OCI-LY1 (cell line): ENCODE data around the gene BCKDHB.

Source experiments
- H2AFZ ChIP-seq: fragments of 200-600 bp; sonication (generic), shearing (Covaris generic); 2 replicates; pipeline ENCODE4 v1.6.0; 2014; ENCODE audit warnings: antibody characterized with exemption, mild to moderate bottlenecking, low read length
- H3F3A ChIP-seq: fragments of 200-600 bp; sonication (generic), shearing (Covaris generic); 2 replicates; pipeline ENCODE4 v1.6.0; 2014; ENCODE audit warnings: mild to moderate bottlenecking, antibody characterized with exemption, low read length, moderate library complexity; ENCODE audit not compliant: insufficient read depth
- H3K27ac ChIP-seq: fragments of 200-600 bp; sonication (generic); 2 replicates; pipeline ENCODE4 v1.5.1; 2014; ENCODE audit warnings: low read length, mixed run types, mild to moderate bottlenecking, low read depth; ENCODE audit not compliant: poor library complexity, severe bottlenecking
- H3K27me3 ChIP-seq: fragments of 200-600 bp; sonication (generic); 2 replicates; pipeline ENCODE4 v1.6.0; 2014; ENCODE audit warnings: antibody characterized with exemption, mild to moderate bottlenecking, low read length, moderate library complexity; ENCODE audit not compliant: insufficient read depth
- H3K36me3 ChIP-seq: fragments of 200-600 bp; sonication (generic); 2 replicates; pipeline ENCODE4 v1.6.1; 2014; ENCODE audit warnings: mild to moderate bottlenecking, antibody characterized with exemption, low read length, moderate library complexity, mixed read lengths; ENCODE audit not compliant: insufficient read depth
- H3K4me1 ChIP-seq: fragments of 200-600 bp; sonication (generic); 2 replicates; pipeline ENCODE4 v1.5.1; 2014; ENCODE audit warnings: mild to moderate bottlenecking, low read length, moderate library complexity; ENCODE audit not compliant: insufficient read depth, severe bottlenecking
- H3K4me2 ChIP-seq: fragments of 200-600 bp; sonication (generic), shearing (Covaris generic); 2 replicates; pipeline ENCODE4 v1.6.1; 2014; ENCODE audit warnings: low read length
- H3K4me3 ChIP-seq: fragments of 200-600 bp; sonication (generic); 2 replicates; pipeline ENCODE4 v1.5.1; 2014; ENCODE audit warnings: low read length, low read depth, mild to moderate bottlenecking, mixed read lengths; ENCODE audit not compliant: poor library complexity, severe bottlenecking
- H3K79me2 ChIP-seq: fragments of 200-600 bp; shearing (Covaris generic); 2 replicates; pipeline ENCODE4 v1.6.1; 2016; ENCODE audit warnings: mixed run types, low read length, mixed read lengths; ENCODE audit not compliant: insufficient read depth
- H3K9ac ChIP-seq: fragments of 200-600 bp; sonication (generic), shearing (Covaris generic); 2 replicates; pipeline ENCODE4 v1.6.1; 2014; ENCODE audit warnings: mild to moderate bottlenecking, low read length, mixed read lengths
- H3K9me2 ChIP-seq: fragments of 200-600 bp; sonication (generic), shearing (Covaris generic); 2 replicates; pipeline ENCODE4 v1.6.1; 2014; ENCODE audit warnings: low read depth, mild to moderate bottlenecking, low read length, mixed read lengths
- H3K9me3 ChIP-seq: fragments of 200-600 bp; shearing (Covaris generic); 2 replicates; pipeline ENCODE4 v1.6.1; 2014; ENCODE audit warnings: low read length, mixed read lengths
- H4K20me1 ChIP-seq: fragments of 200-600 bp; sonication (generic), shearing (Covaris generic); 2 replicates; pipeline ENCODE4 v1.6.0; 2016; ENCODE audit warnings: mild to moderate bottlenecking, low read length; ENCODE audit not compliant: insufficient read depth
- EZH2 ChIP-seq: fragments of 200-600 bp; sonication (generic), shearing (Covaris generic); IDR thresholded peaks from 2 replicates; pipeline ENCODE4 v1.8.0; 2017; ENCODE audit warnings: borderline replicate concordance, mixed run types, mild to moderate bottlenecking, antibody characterized with exemption, low read length, moderate library complexity, mixed read lengths
- TF ChIP-seq, protein P1 (sequence below): fragments of 200-600 bp; sonication (generic), shearing (Covaris generic); IDR thresholded peaks from 2 replicates; pipeline ENCODE4 v1.5.1; 2017; ENCODE audit warnings: mild to moderate bottlenecking, antibody characterized with exemption, low read length, moderate library complexity, mixed read lengths

The BCKDHB gene

DNA sequence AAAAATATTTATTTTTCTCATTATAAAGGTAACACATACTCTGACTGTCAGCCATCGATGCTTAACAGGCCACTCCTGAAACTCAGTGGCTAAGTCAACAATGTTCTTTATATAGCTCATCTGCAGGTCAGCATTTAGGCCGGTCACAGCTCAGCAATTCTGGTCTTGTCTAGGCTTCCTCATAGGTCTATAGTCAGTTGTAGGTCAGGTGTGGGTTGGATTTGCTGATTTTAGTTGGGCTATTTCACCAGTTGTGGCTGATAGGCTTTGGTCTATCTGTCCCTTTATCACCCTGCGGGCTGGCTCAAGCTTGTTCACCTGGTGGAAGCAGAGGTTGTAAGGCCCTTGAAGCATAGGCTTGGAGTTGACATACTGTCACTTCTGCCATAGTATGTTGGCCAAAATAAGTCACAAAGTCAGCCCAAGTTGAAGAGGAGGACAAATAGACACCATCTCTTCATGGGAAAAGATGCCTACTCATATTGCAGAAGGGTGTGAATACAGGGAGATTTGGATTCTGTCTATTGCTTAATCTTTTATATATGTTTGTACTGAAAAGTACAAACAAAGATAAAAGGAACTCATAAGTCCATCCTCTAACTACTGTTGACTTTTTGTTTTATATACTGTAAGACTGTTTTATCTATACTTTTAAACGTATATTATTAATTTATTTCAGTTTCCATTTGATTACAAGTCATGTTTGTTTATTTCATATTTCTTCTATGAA, 75.0 kb downstream of the BCKDHB start:
- Histone ChIP-seq H3K9me3 (no peaks in the 10 kb centered on the region), H3K4me2 (no peak overlapping the region; the same call in 1 of the 2 replicates), H3K9ac (no peak overlapping the region), H3K9me2 (no peaks in the 10 kb centered on the region), H3K79me2 (no peaks in the 10 kb centered on the region), H3K4me3 (no peak overlapping the region), H3K27ac (peak overlapping the region; percentile 68), H3K36me3 (no peaks in the 10 kb centered on the region), H3F3A (no peaks in the 10 kb centered on the region), H2AFZ (no peak overlapping the region), H3K4me1 (peaks cover 15% of the 10 kb centered on the region), H4K20me1 (no peaks in the 10 kb centered on the region), H3K27me3 (no peaks in the 10 kb centered on the region)
- TF ChIP-seq, protein P1, sequence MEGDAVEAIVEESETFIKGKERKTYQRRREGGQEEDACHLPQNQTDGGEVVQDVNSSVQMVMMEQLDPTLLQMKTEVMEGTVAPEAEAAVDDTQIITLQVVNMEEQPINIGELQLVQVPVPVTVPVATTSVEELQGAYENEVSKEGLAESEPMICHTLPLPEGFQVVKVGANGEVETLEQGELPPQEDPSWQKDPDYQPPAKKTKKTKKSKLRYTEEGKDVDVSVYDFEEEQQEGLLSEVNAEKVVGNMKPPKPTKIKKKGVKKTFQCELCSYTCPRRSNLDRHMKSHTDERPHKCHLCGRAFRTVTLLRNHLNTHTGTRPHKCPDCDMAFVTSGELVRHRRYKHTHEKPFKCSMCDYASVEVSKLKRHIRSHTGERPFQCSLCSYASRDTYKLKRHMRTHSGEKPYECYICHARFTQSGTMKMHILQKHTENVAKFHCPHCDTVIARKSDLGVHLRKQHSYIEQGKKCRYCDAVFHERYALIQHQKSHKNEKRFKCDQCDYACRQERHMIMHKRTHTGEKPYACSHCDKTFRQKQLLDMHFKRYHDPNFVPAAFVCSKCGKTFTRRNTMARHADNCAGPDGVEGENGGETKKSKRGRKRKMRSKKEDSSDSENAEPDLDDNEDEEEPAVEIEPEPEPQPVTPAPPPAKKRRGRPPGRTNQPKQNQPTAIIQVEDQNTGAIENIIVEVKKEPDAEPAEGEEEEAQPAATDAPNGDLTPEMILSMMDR, result no peak
- no peak for TF ChIP-seq EZH2

- Histone ChIP-seq H3K4me2 (no peak overlapping the region), H3K9me3 (no peaks in the 10 kb centered on the region), H2AFZ (no peak overlapping the region), H3K79me2 (no peaks in the 10 kb centered on the region), H3K36me3 (no peaks in the 10 kb centered on the region), H3K9ac (no peak overlapping the region), H3K27ac (no peak overlapping the region), H4K20me1 (no peaks in the 10 kb centered on the region), H3K27me3 (no peaks in the 10 kb centered on the region), H3K9me2 (no peaks in the 10 kb centered on the region), H3K4me3 (no peak overlapping the region), H3F3A (no peaks in the 10 kb centered on the region), H3K4me1 (peaks cover 15% of the 10 kb centered on the region)
- TF ChIP-seq, protein P1, result no peak
- TF ChIP-seq EZH2, result no peak
Measured at GRCh38 chr6:80182308-80182707, 75.8 kb downstream of the BCKDHB start.

GRCh38 chr6:80183019-80183795, 76.7 kb downstream of the BCKDHB start:
- Histone ChIP-seq H3K4me3 (no peak overlapping the region), H3K4me1 (peaks cover 15% of the 10 kb centered on the region), H3F3A (no peaks in the 10 kb centered on the region), H2AFZ (no peak overlapping the region), H3K9ac (no peak overlapping the region), H3K27me3 (no peaks in the 10 kb centered on the region), H3K9me2 (no peaks in the 10 kb centered on the region), H3K79me2 (no peaks in the 10 kb centered on the region), H3K4me2 (no peak overlapping the region), H3K27ac (no peak overlapping the region), H3K9me3 (no peaks in the 10 kb centered on the region), H4K20me1 (no peaks in the 10 kb centered on the region), H3K36me3 (no peaks in the 10 kb centered on the region)
- TF ChIP-seq, protein P1, result no peak
- no peak for TF ChIP-seq EZH2
